Measurements from ENCODE around the gene CFAP43. TPM values are rescaled to one million over a fixed set of nuclear protein-coding genes. Genes with fewer than 3 reads are reported as not detected.

The CFAP43 gene
- total and polyA plus RNA-seq, 4 donors = 0.10 to 0.33 (median 0.15) TPM

- Histone ChIP-seq H3K36me3 (ENCODE audit: control insufficient read depth in 4 of 4, insufficient read depth in 3 of 4, low read depth in 1 of 4, low read length in 3 of 4) (no peaks in the 10 kb centered on the region), H3K27me3 (ENCODE audit: control insufficient read depth in 4 of 4, insufficient read depth in 4 of 4, low read length in 3 of 4) (no peaks in the 10 kb centered on the region), H3K4me3 (ENCODE audit: low read depth in 1 of 3, low read length in 3 of 3) (no peak overlapping the region), H3K4me1 (ENCODE audit: control insufficient read depth in 4 of 4, insufficient read depth in 4 of 4, low read length in 3 of 4) (peaks cover 0 to 25% (median 21%) of the 10 kb centered on the region in 4 donors), H3K27ac (ENCODE audit: low read depth in 1 of 2, low read length in 2 of 2) (no peak overlapping the region), H3K9me3 (ENCODE audit: control insufficient read depth in 4 of 4, low read length in 3 of 4) (no peaks in the 10 kb centered on the region), H3K9ac (ENCODE audit: low read depth in 1 of 2, low read length in 2 of 2) (no peak overlapping the region)
- 71% methylated on average over 3 of the region's 3 CpGs for WGBS
- no peak for DNase-seq (ENCODE audit: low spot score)
- no peak for TF ChIP-seq RXRA (IDR thresholded peaks at IDR 0.05)
- TF ChIP-seq FOXA1 (IDR thresholded peaks at IDR 0.05) = no peak
- TF ChIP-seq HNF4A (conservative IDR thresholded peaks at IDR 0.05) = no peak
- no peak for TF ChIP-seq YY1 (IDR thresholded peaks at IDR 0.05)
- TF ChIP-seq, protein P1, sequence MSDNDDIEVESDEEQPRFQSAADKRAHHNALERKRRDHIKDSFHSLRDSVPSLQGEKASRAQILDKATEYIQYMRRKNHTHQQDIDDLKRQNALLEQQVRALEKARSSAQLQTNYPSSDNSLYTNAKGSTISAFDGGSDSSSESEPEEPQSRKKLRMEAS (IDR thresholded peaks at IDR 0.05) = no peak
- TF ChIP-seq, protein P2, sequence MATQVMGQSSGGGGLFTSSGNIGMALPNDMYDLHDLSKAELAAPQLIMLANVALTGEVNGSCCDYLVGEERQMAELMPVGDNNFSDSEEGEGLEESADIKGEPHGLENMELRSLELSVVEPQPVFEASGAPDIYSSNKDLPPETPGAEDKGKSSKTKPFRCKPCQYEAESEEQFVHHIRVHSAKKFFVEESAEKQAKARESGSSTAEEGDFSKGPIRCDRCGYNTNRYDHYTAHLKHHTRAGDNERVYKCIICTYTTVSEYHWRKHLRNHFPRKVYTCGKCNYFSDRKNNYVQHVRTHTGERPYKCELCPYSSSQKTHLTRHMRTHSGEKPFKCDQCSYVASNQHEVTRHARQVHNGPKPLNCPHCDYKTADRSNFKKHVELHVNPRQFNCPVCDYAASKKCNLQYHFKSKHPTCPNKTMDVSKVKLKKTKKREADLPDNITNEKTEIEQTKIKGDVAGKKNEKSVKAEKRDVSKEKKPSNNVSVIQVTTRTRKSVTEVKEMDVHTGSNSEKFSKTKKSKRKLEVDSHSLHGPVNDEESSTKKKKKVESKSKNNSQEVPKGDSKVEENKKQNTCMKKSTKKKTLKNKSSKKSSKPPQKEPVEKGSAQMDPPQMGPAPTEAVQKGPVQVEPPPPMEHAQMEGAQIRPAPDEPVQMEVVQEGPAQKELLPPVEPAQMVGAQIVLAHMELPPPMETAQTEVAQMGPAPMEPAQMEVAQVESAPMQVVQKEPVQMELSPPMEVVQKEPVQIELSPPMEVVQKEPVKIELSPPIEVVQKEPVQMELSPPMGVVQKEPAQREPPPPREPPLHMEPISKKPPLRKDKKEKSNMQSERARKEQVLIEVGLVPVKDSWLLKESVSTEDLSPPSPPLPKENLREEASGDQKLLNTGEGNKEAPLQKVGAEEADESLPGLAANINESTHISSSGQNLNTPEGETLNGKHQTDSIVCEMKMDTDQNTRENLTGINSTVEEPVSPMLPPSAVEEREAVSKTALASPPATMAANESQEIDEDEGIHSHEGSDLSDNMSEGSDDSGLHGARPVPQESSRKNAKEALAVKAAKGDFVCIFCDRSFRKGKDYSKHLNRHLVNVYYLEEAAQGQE (IDR thresholded peaks at IDR 0.05) = no peak
- TF ChIP-seq CTCF (IDR thresholded peaks at IDR 0.05; ENCODE audit: low read depth, low read length, missing input control) = no peak
- TF ChIP-seq JUND (IDR thresholded peaks at IDR 0.05) = no peak
- no peak for TF ChIP-seq EGR1 (IDR thresholded peaks at IDR 0.05; ENCODE audit: low read depth in 2 of 2)
- no peak for TF ChIP-seq FOXA2 (IDR thresholded peaks at IDR 0.05)
Measured at GRCh38 chr10:104099269-104099668, 132.9 kb downstream of the CFAP43 start.

DNA sequence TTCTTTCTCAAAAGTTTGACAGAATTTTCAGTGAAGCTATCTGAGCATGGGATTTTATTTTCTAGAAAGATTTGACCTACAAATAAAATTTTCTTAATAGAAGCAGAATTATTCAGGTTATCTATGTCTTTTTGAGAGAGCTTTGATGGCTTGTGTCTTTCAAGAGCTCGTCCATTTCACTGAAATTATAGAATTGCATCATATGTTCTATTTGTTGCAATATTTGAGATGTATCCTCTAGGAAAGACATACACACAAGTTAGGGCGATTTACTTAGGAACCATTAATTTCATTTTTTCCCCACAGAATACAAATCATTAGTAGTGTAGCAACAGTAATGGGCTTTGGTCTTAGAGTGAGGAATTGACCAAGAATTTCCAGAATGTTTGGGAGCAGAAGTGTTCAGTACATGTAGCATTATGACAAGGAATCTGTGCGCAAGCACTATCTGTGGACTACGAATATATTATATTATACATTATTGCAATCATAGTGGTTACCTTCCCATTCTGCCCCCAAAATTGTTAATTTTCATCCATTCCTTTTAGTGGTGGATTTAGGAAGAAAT is 133.7 kb downstream of the CFAP43 start:
- DNase-seq (ENCODE audit: low spot score) = no peak
- Histone ChIP-seq H3K4me3 (ENCODE audit: low read depth in 1 of 3, low read length in 3 of 3) (no peak overlapping the region), H3K9me3 (ENCODE audit: control insufficient read depth in 4 of 4, low read length in 3 of 4) (no peaks in the 10 kb centered on the region), H3K36me3 (ENCODE audit: control insufficient read depth in 4 of 4, insufficient read depth in 3 of 4, low read depth in 1 of 4, low read length in 3 of 4) (no peaks in the 10 kb centered on the region), H3K27me3 (ENCODE audit: control insufficient read depth in 4 of 4, insufficient read depth in 4 of 4, low read length in 3 of 4) (no peaks in the 10 kb centered on the region), H3K4me1 (ENCODE audit: control insufficient read depth in 4 of 4, insufficient read depth in 4 of 4, low read length in 3 of 4) (peaks cover 0 to 25% (median 20%) of the 10 kb centered on the region in 4 donors), H3K9ac (ENCODE audit: low read depth in 1 of 2, low read length in 2 of 2) (no peak overlapping the region), H3K27ac (ENCODE audit: low read depth in 1 of 2, low read length in 2 of 2) (no peak overlapping the region)
- TF ChIP-seq EGR1 (IDR thresholded peaks at IDR 0.05; ENCODE audit: low read depth in 2 of 2) (no peak), GABPA (IDR thresholded peaks at IDR 0.05 in 1 of 2, conservative IDR thresholded peaks at IDR 0.05 in 1 of 2) (no peak), CTCF (IDR thresholded peaks at IDR 0.05; ENCODE audit: low read depth, low read length, missing input control) (no peak), HNF4G (IDR thresholded peaks at IDR 0.05) (no peak), TAF1 (conservative IDR thresholded peaks at IDR 0.05) (no peak), SP1 (IDR thresholded peaks at IDR 0.05) (no peak), FOXA1 (IDR thresholded peaks at IDR 0.05) (no peak), YY1 (IDR thresholded peaks at IDR 0.05) (no peak), FOXA2 (IDR thresholded peaks at IDR 0.05) (no peak)
- TF ChIP-seq, protein P2 (IDR thresholded peaks at IDR 0.05) = no peak
- 94% methylated on average over 4 of the region's 4 CpGs for WGBS

Data from liver (tissue), 9 donors.